Keratinocyte (primary cell): ENCODE measurements around the gene ABLIM2. TPM values are rescaled to one million over a fixed set of nuclear protein-coding genes. Genes with fewer than 3 reads are reported as not detected.
"Not testable (repeated sequence)": the region's sequence is repeated elsewhere in the genome, so short reads cannot be mapped to it uniquely, and the experiment has no call there.

Experiments
- DNase-seq: peaks from one replicate; pipeline ENCODE4 v3.0.0-alpha.2; 2011; ENCODE audit warnings: low read depth, missing footprints, low spot score
- FAIRE-seq: peaks from 2 replicates; lab custom pipeline; 2011; peaks lifted over from hg19 to GRCh38; lab: Jason Lieb, UNC
- H2AFZ ChIP-seq: 2 replicates; pipeline ENCODE4 v1.6.0; 2012; ENCODE audit warnings: low read length, control low read depth, inconsistent platforms; ENCODE audit not compliant: control insufficient read depth
- H3K27ac ChIP-seq: 2 replicates; pipeline ENCODE4 v1.5.1; 2011; ENCODE audit warnings: low read length; ENCODE audit not compliant: control insufficient read depth, insufficient read depth
- H3K27me3 ChIP-seq: 3 replicates; pipeline ENCODE4 v1.6.0; 2011; ENCODE audit warnings: low read length; ENCODE audit not compliant: control insufficient read depth, insufficient read depth; ENCODE audit errors: extremely low read depth
- H3K36me3 ChIP-seq, 2 experiments: 2 replicates in 1 of 2; 3 replicates in 1 of 2; pipeline ENCODE4 v1.5.1; 2011; ENCODE audit warnings: low read length in 2 of 2, mild to moderate bottlenecking in 1 of 2; ENCODE audit not compliant: control insufficient read depth in 2 of 2, insufficient read depth in 2 of 2; ENCODE audit errors: extremely low read depth in 1 of 2
- H3K4me1 ChIP-seq: 3 replicates; pipeline ENCODE4 v1.5.1; 2011; ENCODE audit warnings: low read length; ENCODE audit not compliant: control insufficient read depth, insufficient read depth; ENCODE audit errors: extremely low read depth
- H3K4me2 ChIP-seq: 3 replicates; pipeline ENCODE4 v1.6.0; 2011; ENCODE audit warnings: low read depth, low read length; ENCODE audit not compliant: control insufficient read depth, insufficient read depth; ENCODE audit errors: extremely low read depth
- H3K4me3 ChIP-seq, 3 experiments: fragments of 200-600 bp in 1 of 3; sonication (generic) in 1 of 3; 2 replicates in 2 of 3; 3 replicates in 1 of 3; pipeline ENCODE4 v1.5.1; 2011 to 2016; ENCODE audit warnings: low read length in 3 of 3, mild to moderate bottlenecking in 3 of 3, control low read depth in 2 of 3, inconsistent platforms in 1 of 3, low read depth in 1 of 3, mixed read lengths in 1 of 3, mixed run types in 1 of 3, moderate library complexity in 1 of 3; ENCODE audit not compliant: control insufficient read depth in 2 of 3, insufficient read depth in 2 of 3; ENCODE audit errors: extremely low read depth in 1 of 3
- H3K79me2 ChIP-seq: 2 replicates; pipeline ENCODE4 v1.6.0; 2012; ENCODE audit warnings: low read length; ENCODE audit not compliant: control insufficient read depth, insufficient read depth
- H3K9ac ChIP-seq: 3 replicates; pipeline ENCODE4 v1.6.0; 2011; ENCODE audit warnings: low read length; ENCODE audit not compliant: control insufficient read depth, insufficient read depth; ENCODE audit errors: extremely low read depth
- H3K9me1 ChIP-seq: 3 replicates; pipeline ENCODE4 v1.6.0; 2011; ENCODE audit warnings: low read length; ENCODE audit not compliant: control insufficient read depth, insufficient read depth; ENCODE audit errors: extremely low read depth
- H3K9me3 ChIP-seq: 2 replicates; pipeline ENCODE4 v1.5.1; 2012; ENCODE audit warnings: low read depth, low read length; ENCODE audit not compliant: control insufficient read depth
- H4K20me1 ChIP-seq: 3 replicates; pipeline ENCODE4 v1.6.0; 2011; ENCODE audit warnings: low read length; ENCODE audit not compliant: control insufficient read depth, insufficient read depth; ENCODE audit errors: extremely low read depth
- CTCF ChIP-seq, 3 experiments: IDR thresholded peaks in 1 of 3; conservative IDR thresholded peaks in 1 of 3; optimal IDR thresholded peaks in 1 of 3; 2 replicates in 2 of 3; 3 replicates in 1 of 3; pipeline versions ENCODE3 to v1.5.1; 2011; ENCODE audit warnings: low read length in 3 of 3, mild to moderate bottlenecking in 3 of 3, moderate library complexity in 2 of 3, control low read depth in 1 of 3, inconsistent platforms in 1 of 3; ENCODE audit not compliant: insufficient read depth in 2 of 3; ENCODE audit errors: extremely low read depth in 1 of 3
- EZH2 ChIP-seq: IDR thresholded peaks from one replicate; pipeline ENCODE4 v1.6.1; 2012; ENCODE audit warnings: inconsistent platforms, mild to moderate bottlenecking, low read length, moderate library complexity
- dilution Hi-C: fragments of 300-500 bp; cut with MboI; formaldehyde crosslinking; loops from one replicate; pipeline ENCODE4 v1.7.0; 2020; ENCODE audit warnings: low sequenced_read_pairs; ENCODE audit not compliant: extremely low pct_ligation_motif_present
- polyA plus RNA-seq, 5 experiments: library from polyadenylated mRNA; depleted of rRNA in 3 of 5; stranded (reverse) in 3 of 5; stranded (forward) in 1 of 5; unstranded in 1 of 5; fragments of >200 nt; gene quantifications; 1 replicate in 1 of 5; 2 replicates in 3 of 5; 3 replicates in 1 of 5; pipeline versions ENCODE4 v1.2.1 to v1.2.3, GENCODE V29; 2011 to 2012; ENCODE audit warnings: missing spikeins in 2 of 5, low read depth in 1 of 5, low replicate concordance in 1 of 5

Gene ABLIM2
- polyA plus RNA-seq, 1 donor (not counting 4 experiments of a cell fraction or from before 2014, with no cell fraction given): 0.94 TPM

- Histone ChIP-seq H3K9ac (no peak overlapping the region), H3K27me3 (no peaks in the 10 kb centered on the region), H3K36me3 (no peaks in the 10 kb centered on the region), H3K9me1 (no peaks in the 10 kb centered on the region), H3K79me2 (no peaks in the 10 kb centered on the region), H4K20me1 (no peaks in the 10 kb centered on the region), H2AFZ (no peak overlapping the region), H3K4me2 (no peak overlapping the region), H3K27ac (no peak overlapping the region), H3K9me3 (no peaks in the 10 kb centered on the region), H3K4me1 (peaks cover 11% of the 10 kb centered on the region), H3K4me3 (no peak overlapping the region)
- dilution Hi-C loops: no loop called here
- FAIRE-seq: no peak
- TF ChIP-seq CTCF (optimal IDR thresholded peaks at IDR 0.05 in 1 of 3, IDR thresholded peaks at IDR 0.05 in 1 of 3, conservative IDR thresholded peaks at IDR 0.05 in 1 of 3; ENCODE audit: extremely low read depth in 1 of 3, insufficient read depth in 2 of 3, low read length in 3 of 3): no peak
- TF ChIP-seq EZH2: no peak
- no peak for DNase-seq
These were observed 213.9 kb downstream of the ABLIM2 start for GRCh38 chr4:7944599-7945220.

- H3K9ac ChIP-seq, H3K4me2 ChIP-seq, H3K9me1 ChIP-seq, H2AFZ ChIP-seq, H3K79me2 ChIP-seq, FAIRE-seq, H3K27ac ChIP-seq, H3K9me3 ChIP-seq, H3K36me3 ChIP-seq, DNase-seq, dilution Hi-C loops, H4K20me1 ChIP-seq, H3K4me3 ChIP-seq, H3K27me3 ChIP-seq: not testable (repeated sequence)
- peaks cover 11% of the 10 kb centered on the region for H3K4me1 ChIP-seq
These were observed 214.9 kb downstream of the ABLIM2 start for GRCh38 chr4:7943688-7944087.

GRCh38 chr4:7943211-7943610 lies 215.4 kb downstream of the ABLIM2 start:
- Histone ChIP-seq H4K20me1 (no peaks in the 10 kb centered on the region), H3K36me3 (no peaks in the 10 kb centered on the region), H3K4me3 (no peak overlapping the region), H3K27me3 (no peaks in the 10 kb centered on the region), H3K9me3 (no peaks in the 10 kb centered on the region), H3K4me1 (peaks cover 15% of the 10 kb centered on the region), H2AFZ (no peak overlapping the region), H3K27ac (no peak overlapping the region), H3K79me2 (peaks cover 12% of the 10 kb centered on the region), H3K9ac (no peak overlapping the region), H3K4me2 (no peak overlapping the region), H3K9me1 (no peaks in the 10 kb centered on the region)
- DNase-seq (no peak), FAIRE-seq (no peak)
- TF ChIP-seq EZH2: no peak
- TF ChIP-seq CTCF (optimal IDR thresholded peaks at IDR 0.05 in 1 of 3, IDR thresholded peaks at IDR 0.05 in 1 of 3, conservative IDR thresholded peaks at IDR 0.05 in 1 of 3; ENCODE audit: extremely low read depth in 1 of 3, insufficient read depth in 2 of 3, low read length in 3 of 3): no peak
- dilution Hi-C loops: no loop called here
